HCT116 (cell line): ENCODE data around the gene CYBA. TPM values are rescaled to one million over a fixed set of nuclear protein-coding genes. Genes with fewer than 3 reads are reported as not detected.

Experiments used
- ATAC-seq: fragments of 200-7000 bp; cut with Tn5 transposase; 2 replicates; pipeline ENCODE4 v1.9.1; 2020; ENCODE audit warnings: mild to moderate bottlenecking, moderate library complexity
- BruUV-seq: library from RNA; stranded (reverse); fragments of 400-500 nt; replicated peaks from 2 replicates; lab custom pipeline; 2021; lab: Mats Ljungman, UMichigan
- CTCF ChIA-PET: fragments of 300-600 bp; sonication (Branson Sonifier 250); formaldehyde crosslinking; loops from one replicate; lab custom pipeline; 2021; ENCODE audit warnings: antibody characterized with exemption; lab: Charles Lee
- POLR2A ChIA-PET: fragments of 300-600, 350-600 bp; sonication (Branson Sonifier 250); formaldehyde crosslinking; loops from one replicate; lab custom pipeline; 2021; ENCODE audit warnings: antibody characterized with exemption; lab: Charles Lee
- RAD21 ChIA-PET, 2 experiments: fragments of 300-600 bp; sonication (Branson Sonifier 250); formaldehyde crosslinking; loops; one replicate each; lab custom pipeline; 2023; ENCODE audit warnings: low total read pairs in 2 of 2; ENCODE audit not compliant: uncharacterized antibody in 2 of 2, unreplicated experiment in 2 of 2, low non-redundant PET in 1 of 2; lab: Charles Lee
- DNase-seq: peaks from one replicate; pipeline ENCODE4 v3.0.0-alpha.2; 2010; ENCODE audit warnings: low read depth, low spot score
- H2AFZ ChIP-seq: fragments of 200-600 bp; shearing (Covaris generic), sonication (generic); 2 replicates; pipeline ENCODE4 v1.6.1; 2017; ENCODE audit warnings: low read depth, mixed run types, mixed read lengths, antibody characterized with exemption, low read length; ENCODE audit not compliant: poor library complexity, severe bottlenecking
- H3K27ac ChIP-seq: 2 replicates; pipeline ENCODE4 v1.5.1; 2012; ENCODE audit warnings: low read depth, low read length
- H3K27me3 ChIP-seq: fragments of 200-600 bp; sonication (generic); 2 replicates; pipeline ENCODE4 v1.6.1; 2016; ENCODE audit warnings: mixed run types, low read length, mixed read lengths; ENCODE audit not compliant: insufficient read depth
- H3K36me3 ChIP-seq, 2 experiments: fragments of 200-500 bp in 1 of 2; fragments of 200-600 bp in 1 of 2; sonication (Bioruptor generic) in 1 of 2; sonication (generic) in 1 of 2; 2 replicates each; pipeline versions ENCODE4 v1.5.1 to v1.6.1; 2014 to 2016; ENCODE audit warnings: low read length in 2 of 2, inconsistent platforms in 1 of 2, mixed read lengths in 1 of 2, mixed run types in 1 of 2; ENCODE audit not compliant: insufficient read depth in 2 of 2, control insufficient read depth in 1 of 2
- H3K4me1 ChIP-seq, 2 experiments: fragments of 200-600 bp in 1 of 2; sonication (generic) in 1 of 2; 2 replicates each; pipeline versions ENCODE4 v1.5.1 to v1.6.1; 2012 to 2017; ENCODE audit warnings: low read length in 2 of 2, inconsistent platforms in 1 of 2, mild to moderate bottlenecking in 1 of 2, mixed read lengths in 1 of 2, mixed run types in 1 of 2, moderate library complexity in 1 of 2; ENCODE audit not compliant: insufficient read depth in 2 of 2, control insufficient read depth in 1 of 2
- H3K4me2 ChIP-seq: fragments of 200-600 bp; sonication (generic); 2 replicates; pipeline ENCODE4 v1.6.1; 2017; ENCODE audit warnings: mixed run types, low read length, mixed read lengths
- H3K4me3 ChIP-seq, 2 experiments: fragments of 200-600 bp in 1 of 2; sonication (generic) in 1 of 2; replicated peaks in 1 of 2; 2 replicates each; pipeline ENCODE4 v1.5.1; 2011 to 2016; ENCODE audit warnings: low read length in 2 of 2, control low read depth in 1 of 2, low read depth in 1 of 2, mild to moderate bottlenecking in 1 of 2, mixed read lengths in 1 of 2, mixed run types in 1 of 2
- H3K79me2 ChIP-seq: fragments of 200-600 bp; sonication (generic); 2 replicates; pipeline ENCODE4 v1.6.1; 2017; ENCODE audit warnings: mild to moderate bottlenecking, mixed run types, low read length, moderate library complexity, mixed read lengths; ENCODE audit not compliant: insufficient read depth
- H3K9ac ChIP-seq: fragments of 200-600 bp; sonication (generic); 2 replicates; pipeline ENCODE4 v1.6.1; 2016; ENCODE audit warnings: low read length, mixed read lengths
- H3K9me2 ChIP-seq: fragments of 200-600 bp; sonication (generic), shearing (Covaris generic); 2 replicates; pipeline ENCODE4 v1.6.1; 2017; ENCODE audit warnings: mixed run types, mild to moderate bottlenecking, moderate library complexity; ENCODE audit not compliant: insufficient read depth
- H3K9me3 ChIP-seq, 2 experiments: fragments of 200-500 bp in 1 of 2; fragments of 200-600 bp in 1 of 2; sonication (Bioruptor generic) in 1 of 2; sonication (generic) in 1 of 2; 2 replicates each; pipeline ENCODE4 v1.6.1; 2014 to 2017; ENCODE audit warnings: low read length in 2 of 2, mixed read lengths in 2 of 2, inconsistent platforms in 1 of 2, low read depth in 1 of 2, mild to moderate bottlenecking in 1 of 2, mixed run types in 1 of 2, moderate library complexity in 1 of 2; ENCODE audit not compliant: control insufficient read depth in 1 of 2, insufficient read depth in 1 of 2
- H4K20me1 ChIP-seq: fragments of 200-600 bp; sonication (generic), shearing (Covaris generic); 2 replicates; pipeline ENCODE4 v1.6.1; 2017; ENCODE audit warnings: mixed run types, mild to moderate bottlenecking, moderate library complexity; ENCODE audit not compliant: insufficient read depth
- CBX3 ChIP-seq: IDR thresholded peaks from 2 replicates; pipeline ENCODE4 v1.6.1; 2012; ENCODE audit warnings: low read depth
- CEBPB ChIP-seq: IDR thresholded peaks from 2 replicates; pipeline ENCODE4 v1.6.1; 2012; ENCODE audit warnings: low read depth
- EGR1 ChIP-seq: IDR thresholded peaks from 2 replicates; pipeline ENCODE4 v1.6.1; 2012; ENCODE audit warnings: low read depth
- ELF1 ChIP-seq: IDR thresholded peaks from 2 replicates; pipeline ENCODE4 v1.6.1; 2012; ENCODE audit warnings: low read depth, borderline replicate concordance
- EZH2 ChIP-seq: fragments of 200-600 bp; sonication (generic); IDR thresholded peaks from 2 replicates; pipeline ENCODE4 v1.6.1; 2017; ENCODE audit warnings: antibody characterized with exemption, mixed run types
- FOSL1 ChIP-seq: IDR thresholded peaks from 2 replicates; pipeline ENCODE4 v1.6.1; 2012; ENCODE audit warnings: low read depth
- JUND ChIP-seq: IDR thresholded peaks from 2 replicates; pipeline ENCODE4 v1.6.1; 2012
- POLR2A ChIP-seq: IDR thresholded peaks from 2 replicates; pipeline ENCODE4 v1.7.0; 2011; ENCODE audit warnings: borderline replicate concordance; ENCODE audit not compliant: insufficient read depth, insufficient read length; ENCODE audit errors: extremely low read depth
- POLR2AphosphoS5 ChIP-seq: IDR thresholded peaks from 2 replicates; pipeline ENCODE4 v1.6.1; 2011; ENCODE audit warnings: mild to moderate bottlenecking, low read depth, low read length, moderate library complexity
- RAD21 ChIP-seq: IDR thresholded peaks from 2 replicates; pipeline ENCODE4 v1.6.1; 2012; ENCODE audit warnings: low read depth, mild to moderate bottlenecking
- SIN3A ChIP-seq: IDR thresholded peaks from 2 replicates; pipeline ENCODE4 v1.6.1; 2012; ENCODE audit warnings: low read depth
- SP1 ChIP-seq: IDR thresholded peaks from 2 replicates; pipeline ENCODE4 v1.6.1; 2012; ENCODE audit warnings: low read depth
- TCF7L2 ChIP-seq: IDR thresholded peaks from 2 replicates; pipeline ENCODE4 v1.7.0; 2011; ENCODE audit warnings: borderline replicate concordance, inconsistent platforms; ENCODE audit not compliant: insufficient read depth, insufficient read length; ENCODE audit errors: extremely low read depth
- ZNF274 ChIP-seq: fragments of 200-500 bp; sonication (Bioruptor generic); IDR thresholded peaks from 2 replicates; pipeline ENCODE4 v1.6.1; 2014; ENCODE audit warnings: mild to moderate bottlenecking, low read depth, low read length, inconsistent platforms
- intact Hi-C: fragments of 100-400 bp; cut with micrococcal nuclease; formaldehyde crosslinking; loops from 2 replicates; pipeline ENCODE4 v1.10.0; 2022
- total RNA-seq: library from RNA; stranded (reverse); gene quantifications from one replicate; pipeline ENCODE4 v1.2.1, GENCODE V29; 2021; ENCODE audit not compliant: unreplicated experiment
- TF ChIP-seq, protein P1 (sequence below): IDR thresholded peaks from 2 replicates; pipeline ENCODE4 v1.6.1; 2012
- TF ChIP-seq, protein P2 (sequence below): IDR thresholded peaks from 2 replicates; pipeline ENCODE4 v1.6.1; 2012
- TF ChIP-seq, protein P3 (sequence below): IDR thresholded peaks from 2 replicates; pipeline ENCODE4 v1.6.1; 2011; ENCODE audit warnings: mild to moderate bottlenecking, low read length, moderate library complexity; ENCODE audit not compliant: insufficient replicate concordance; ENCODE audit errors: extremely low read depth

The CYBA gene
- total RNA-seq, 1 experiment from 2014 or later: 321 TPM

DNA sequence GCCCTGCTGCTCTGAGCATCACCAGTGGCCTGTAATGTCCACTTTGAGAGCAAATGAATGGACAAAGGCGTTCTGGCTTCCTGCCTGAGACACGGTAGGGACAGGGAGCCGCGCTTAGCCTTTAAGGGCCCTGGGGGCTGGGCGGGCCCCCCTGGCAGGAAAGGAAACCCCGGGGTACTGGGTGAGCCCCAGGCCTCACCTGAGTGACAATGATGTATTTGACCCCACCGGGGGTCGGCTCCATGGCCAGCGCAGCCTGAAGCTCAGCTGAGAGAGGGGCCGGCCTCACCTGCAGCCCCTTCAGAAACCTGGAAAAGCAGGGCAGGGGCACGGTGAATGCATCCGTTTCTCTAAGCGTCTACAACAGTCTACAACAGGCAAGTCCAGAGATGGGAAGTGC lies 2.2 kb upstream of the CYBA start:
- ChIA-PET CTCF (no interaction called here), POLR2A (no interaction called here), RAD21 (no interaction called here)
- Histone ChIP-seq H3K4me2 (no peak overlapping the region), H2AFZ (no peak overlapping the region), H3K9me3 (no peaks in the 10 kb centered on the region), H3K27me3 (no peaks in the 10 kb centered on the region), H3K36me3 (peaks cover 9 to 11% of the 10 kb centered on the region in 2 experiments; a peak in 2 of 4 replicates), H3K4me1 (peaks cover 16 to 26% of the 10 kb centered on the region in 2 experiments), H3K79me2 (peaks cover 26% of the 10 kb centered on the region), H3K9ac (no peak overlapping the region), H3K9me2 (no peaks in the 10 kb centered on the region), H3K4me3 (no peak overlapping the region), H3K27ac (no peak overlapping the region), H4K20me1 (no peaks in the 10 kb centered on the region)
- DNase-seq (no peak), ATAC-seq (no peak)
- no TSS peak for BruUV-seq
- no peak for TF ChIP-seq POLR2A
- no peak for TF ChIP-seq EGR1
- TF ChIP-seq, protein P1, sequence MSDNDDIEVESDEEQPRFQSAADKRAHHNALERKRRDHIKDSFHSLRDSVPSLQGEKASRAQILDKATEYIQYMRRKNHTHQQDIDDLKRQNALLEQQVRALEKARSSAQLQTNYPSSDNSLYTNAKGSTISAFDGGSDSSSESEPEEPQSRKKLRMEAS: no peak
- no peak for TF ChIP-seq CBX3
- no peak for TF ChIP-seq SIN3A
- no peak for TF ChIP-seq SP1
- no peak for TF ChIP-seq CEBPB
- no peak for TF ChIP-seq EZH2
- intact Hi-C loops: loop anchor here (5.0 kb wide), 1 partner anchor 201 kb away; the partner anchor contains the start of gene ZFPM1

DNA sequence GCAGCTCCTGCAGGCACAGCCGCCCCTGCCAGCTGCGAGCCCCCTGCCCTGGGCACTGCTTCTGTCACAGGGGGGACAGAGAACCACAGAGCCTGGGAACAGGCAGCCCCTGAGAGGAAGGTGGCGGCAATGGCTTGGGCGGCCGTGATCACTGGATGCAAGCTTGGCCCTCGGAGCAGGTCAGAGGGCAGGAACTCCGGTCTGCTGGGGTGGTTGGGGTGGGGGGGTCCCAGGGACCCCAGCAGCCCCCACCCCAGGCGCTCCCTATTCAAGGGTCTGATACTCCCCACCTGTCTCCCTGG lies 1.9 kb upstream of the CYBA start:
- ChIA-PET RAD21 (no interaction called here), POLR2A (no interaction called here), CTCF (no interaction called here)
- no TSS peak for BruUV-seq
- H3K27me3 ChIP-seq: no peaks in the 10 kb centered on the region
- DNase-seq (no peak), ATAC-seq (no peak)
- H3K27ac ChIP-seq: peak overlapping the region; percentile 86; the same call in 1 of the 2 replicates
- peaks cover 6 to 10% of the 10 kb centered on the region in 2 experiments; a peak in 1 of 4 replicates for H3K36me3 ChIP-seq
- H3K4me3 ChIP-seq: no peak overlapping the region
- H3K4me2 ChIP-seq: no peak overlapping the region
- no peaks in the 10 kb centered on the region for H3K9me2 ChIP-seq
- no peak overlapping the region for H2AFZ ChIP-seq
- intact Hi-C loops: loop anchor here (5.0 kb wide), 1 partner anchor 200 kb away; the partner anchor contains the start of gene ZFPM1
- H3K9ac ChIP-seq: no peak overlapping the region
- H4K20me1 ChIP-seq: no peaks in the 10 kb centered on the region
- peaks cover 16 to 26% of the 10 kb centered on the region in 2 experiments for H3K4me1 ChIP-seq
- no peaks in the 10 kb centered on the region for H3K9me3 ChIP-seq
- H3K79me2 ChIP-seq: peaks cover 30% of the 10 kb centered on the region
- TF ChIP-seq TCF7L2 (no peak), CEBPB (no peak), ELF1 (no peak), POLR2A (no peak), EGR1 (no peak), SIN3A (no peak), JUND (no peak), SP1 (no peak), FOSL1 (no peak), ZNF274 (no peak), POLR2AphosphoS5 (no peak), RAD21 (no peak)
- TF ChIP-seq, protein P2, sequence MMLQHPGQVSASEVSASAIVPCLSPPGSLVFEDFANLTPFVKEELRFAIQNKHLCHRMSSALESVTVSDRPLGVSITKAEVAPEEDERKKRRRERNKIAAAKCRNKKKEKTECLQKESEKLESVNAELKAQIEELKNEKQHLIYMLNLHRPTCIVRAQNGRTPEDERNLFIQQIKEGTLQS: no peak
- TF ChIP-seq, protein P3, sequence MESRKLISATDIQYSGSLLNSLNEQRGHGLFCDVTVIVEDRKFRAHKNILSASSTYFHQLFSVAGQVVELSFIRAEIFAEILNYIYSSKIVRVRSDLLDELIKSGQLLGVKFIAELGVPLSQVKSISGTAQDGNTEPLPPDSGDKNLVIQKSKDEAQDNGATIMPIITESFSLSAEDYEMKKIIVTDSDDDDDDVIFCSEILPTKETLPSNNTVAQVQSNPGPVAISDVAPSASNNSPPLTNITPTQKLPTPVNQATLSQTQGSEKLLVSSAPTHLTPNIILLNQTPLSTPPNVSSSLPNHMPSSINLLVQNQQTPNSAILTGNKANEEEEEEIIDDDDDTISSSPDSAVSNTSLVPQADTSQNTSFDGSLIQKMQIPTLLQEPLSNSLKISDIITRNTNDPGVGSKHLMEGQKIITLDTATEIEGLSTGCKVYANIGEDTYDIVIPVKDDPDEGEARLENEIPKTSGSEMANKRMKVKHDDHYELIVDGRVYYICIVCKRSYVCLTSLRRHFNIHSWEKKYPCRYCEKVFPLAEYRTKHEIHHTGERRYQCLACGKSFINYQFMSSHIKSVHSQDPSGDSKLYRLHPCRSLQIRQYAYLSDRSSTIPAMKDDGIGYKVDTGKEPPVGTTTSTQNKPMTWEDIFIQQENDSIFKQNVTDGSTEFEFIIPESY: no peak
